Thyroid gland (tissue), 4 donors: Measurements from ENCODE around the gene CD1D. TPM values are rescaled to one million over a fixed set of nuclear protein-coding genes. Genes with fewer than 3 reads are reported as not detected.
"Not testable (repeated sequence)": the region's sequence is repeated elsewhere in the genome, so short reads cannot be mapped to it uniquely, and the experiment has no call there.

ENCODE experiments used
- DNase-seq, 2 donors: peaks; one replicate each; pipeline ENCODE4 v3.0.0-alpha.2; 2019
- H3K27ac ChIP-seq, 3 donors: fragments of 200-600 bp; sonication (generic); 1 replicate in 2 of 3; 2 replicates in 1 of 3; pipeline ENCODE4 v1.5.1; 2016 to 2019; ENCODE audit warnings: mild to moderate bottlenecking in 1 of 3, moderate library complexity in 1 of 3
- H3K27me3 ChIP-seq: fragments of 200-600 bp; sonication (generic); one replicate; pipeline ENCODE4 v1.5.1; 2019
- H3K36me3 ChIP-seq, 2 donors: fragments of 200-600 bp; sonication (generic); one replicate each; pipeline ENCODE4 v1.5.1; 2016 to 2019
- H3K4me1 ChIP-seq, 2 donors: fragments of 200-600 bp; sonication (generic); one replicate each; pipeline ENCODE4 v1.5.1; 2017 to 2019
- H3K4me3 ChIP-seq, 3 donors: fragments of 200-600 bp; sonication (generic); replicated peaks in 1 of 3; 1 replicate in 2 of 3; 2 replicates in 1 of 3; pipeline ENCODE4 v1.5.1; 2016; ENCODE audit warnings: mild to moderate bottlenecking in 1 of 3
- H3K9me3 ChIP-seq: fragments of 200-600 bp; sonication (generic); one replicate; pipeline ENCODE4 v1.5.1; 2017
- CTCF ChIP-seq, 6 experiments: fragments of 200-600 bp in 3 of 6; fragments of 450-650 bp in 3 of 6; sonication (generic) in 3 of 6; IDR thresholded peaks; one replicate each; pipeline ENCODE4 v1.5.1; 2016 to 2019; ENCODE audit warnings: antibody characterized with exemption in 6 of 6, mild to moderate bottlenecking in 2 of 6, inconsistent platforms in 1 of 6, moderate library complexity in 1 of 6
- POLR2A ChIP-seq, 2 donors: fragments of 450-650 bp; IDR thresholded peaks; one replicate each; pipeline ENCODE4 v1.6.1; 2017; ENCODE audit warnings: antibody characterized with exemption in 2 of 2, mild to moderate bottlenecking in 2 of 2, moderate library complexity in 1 of 2
- WGBS, 2 donors: methylation state at CpG; one replicate each; pipeline ENCODE4 v1.1.5; 2017; 5-methylcytosine and 5-hydroxymethylcytosine counted together
- intact Hi-C: fragments of 100-400 bp; cut with DNase I; formaldehyde crosslinking; loops from one replicate; pipeline ENCODE4 v1.15.1; 2023
- total RNA-seq, 4 donors: library from RNA; depleted of rRNA; stranded (reverse); fragments of >200 nt; gene quantifications; one replicate each; pipeline ENCODE4 v1.2.3, GENCODE V29; 2016

Gene CD1D
- total RNA-seq, 4 donors from 2014 or later = 0.45 to 2.8 (median 1.7) TPM

DNA sequence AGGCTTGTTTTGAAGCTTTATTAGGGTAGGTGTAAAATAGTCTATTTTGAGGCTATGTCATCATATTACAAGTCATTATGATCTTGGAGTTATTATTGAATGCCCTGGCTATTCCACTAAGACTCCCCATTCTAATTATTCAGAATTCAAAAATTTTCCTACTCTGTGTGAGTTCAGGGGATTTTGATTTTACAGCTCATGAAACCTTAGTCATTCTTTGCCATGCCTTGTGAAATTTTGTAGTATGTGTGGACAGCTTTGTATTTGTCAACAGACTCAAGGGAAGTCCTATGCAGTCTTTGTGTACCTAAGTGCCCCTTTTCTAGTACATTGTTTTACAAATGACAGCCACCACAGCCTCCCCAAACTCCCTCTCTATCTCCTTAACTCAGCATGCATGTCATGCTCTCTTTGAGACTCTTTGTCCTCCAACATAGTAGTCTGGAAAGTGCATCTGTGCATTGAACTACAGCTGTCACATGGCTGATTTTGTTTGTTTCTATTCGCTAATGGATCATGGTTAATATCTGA lies 28.0 kb downstream of the CD1D start:
- TF ChIP-seq POLR2A (IDR thresholded peaks at IDR 0.05) (no peak), CTCF (IDR thresholded peaks at IDR 0.05) (no peak)
- no peaks in the 10 kb centered on the region for H3K36me3 ChIP-seq
- DNase-seq = no peak
- no peaks in the 10 kb centered on the region for H3K27me3 ChIP-seq
- 71 to 88% methylated on average over 1 of the region's 1 CpG for WGBS, 2 donors
- no peak overlapping the region for H3K4me3 ChIP-seq
- no peak overlapping the region for H3K27ac ChIP-seq
- no peaks in the 10 kb centered on the region for H3K4me1 ChIP-seq
- H3K9me3 ChIP-seq = no peaks in the 10 kb centered on the region
- intact Hi-C loops = loop anchor here (10.0 kb wide), 1 partner anchor 866 kb away; the partner anchor contains the start of gene AIM2

DNA sequence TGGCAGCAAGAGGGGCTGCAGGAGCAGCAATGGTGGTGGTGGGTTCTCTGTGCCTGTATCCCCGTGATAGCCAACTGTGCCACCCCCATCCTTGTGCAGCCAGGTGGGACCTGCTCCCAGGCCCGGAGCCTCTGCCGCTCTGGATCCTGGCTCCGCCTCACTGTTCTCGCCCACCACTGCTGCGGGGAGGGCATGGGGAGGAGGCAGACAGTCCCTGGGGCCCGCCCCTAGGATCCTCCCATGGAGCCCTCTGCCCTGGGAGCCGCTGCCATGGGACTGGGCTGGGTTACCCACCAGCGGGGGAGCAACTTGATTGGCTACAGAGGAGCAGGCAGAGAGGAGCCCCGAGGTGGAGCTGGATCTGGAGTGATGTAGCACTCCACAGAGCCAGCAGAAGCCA lies 31.6 kb downstream of the CD1D start:
- TF ChIP-seq CTCF (IDR thresholded peaks at IDR 0.05) (no peak), POLR2A (IDR thresholded peaks at IDR 0.05) (no peak)
- WGBS, 2 donors = 86 to 93% methylated on average over 6 of the region's 10 CpGs
- no peak overlapping the region for H3K27ac ChIP-seq
- no peak for DNase-seq
- H3K4me3 ChIP-seq = no peak overlapping the region
- H3K36me3 ChIP-seq = no peaks in the 10 kb centered on the region
- no peaks in the 10 kb centered on the region for H3K9me3 ChIP-seq
- intact Hi-C loops = no loop called here
- no peaks in the 10 kb centered on the region for H3K4me1 ChIP-seq
- H3K27me3 ChIP-seq = no peaks in the 10 kb centered on the region

GRCh38 chr1:158223445-158223844 lies 42.8 kb downstream of the CD1D start:
- intact Hi-C loops, H3K4me3 ChIP-seq, H3K4me1 ChIP-seq, H3K36me3 ChIP-seq, DNase-seq, H3K27ac ChIP-seq, H3K27me3 ChIP-seq, H3K9me3 ChIP-seq: not testable (repeated sequence)

- intact Hi-C loops = no loop called here
- H3K27me3 ChIP-seq = no peaks in the 10 kb centered on the region
- no peak for DNase-seq
- TF ChIP-seq POLR2A (IDR thresholded peaks at IDR 0.05) = no peak
- no peak for TF ChIP-seq CTCF (IDR thresholded peaks at IDR 0.05)
- no peak overlapping the region for H3K27ac ChIP-seq
- no peaks in the 10 kb centered on the region for H3K9me3 ChIP-seq
- H3K4me1 ChIP-seq = no peaks in the 10 kb centered on the region
- 47 to 71% methylated on average over 2 of the region's 2 CpGs for WGBS, 2 donors
- no peak overlapping the region for H3K4me3 ChIP-seq
- H3K36me3 ChIP-seq = no peaks in the 10 kb centered on the region
Observed at GRCh38 chr1:158227904-158228623, 47.4 kb downstream of the CD1D start.

Other genes with a start within 250 kb of the CD1D start
- gene KIRREL1, start 187.2 kb upstream of the CD1D start, total RNA-seq = 10 to 100 TPM; 22.7 to 27.5 (median 24.1) TPM
- gene CD1A, start 73.5 kb downstream of the CD1D start, total RNA-seq = not detected
- not detected for gene CD1C, start 109.0 kb downstream of the CD1D start, total RNA-seq
- gene CD1B, start 150.6 kb downstream of the CD1D start, total RNA-seq = under 1 TPM in 1 of 4 donors, not detected in 3; 0.22 TPM
- under 1 TPM in 1 of 4 donors, not detected in 3; 0.92 TPM for gene CD1E, start 173.0 kb downstream of the CD1D start, total RNA-seq
- gene OR10T2, start 218.6 kb downstream of the CD1D start, total RNA-seq = not detected
- gene OR10K2, start 245.3 kb downstream of the CD1D start, total RNA-seq = not detected